Prostate gland (tissue), 2 donors: ENCODE measurements around the gene NEURL1.
"Not testable (repeated sequence)": the region's sequence is repeated elsewhere in the genome, so short reads cannot be mapped to it uniquely, and the experiment has no call there.

Experiments
- POLR2A ChIP-seq: fragments of 450-650 bp; IDR thresholded peaks from one replicate; pipeline ENCODE4 v1.6.1; 2016; ENCODE audit warnings: antibody characterized with exemption, mild to moderate bottlenecking
- TF ChIP-seq, protein P1 (sequence below), 4 experiments: fragments of 200-600 bp in 2 of 4; fragments of 450-650 bp in 2 of 4; sonication (generic) in 2 of 4; IDR thresholded peaks; 1 replicate in 3 of 4; 2 replicates in 1 of 4; pipeline ENCODE4 v1.5.1; 2016 to 2019; ENCODE audit warnings: antibody characterized with exemption in 4 of 4, mild to moderate bottlenecking in 2 of 4, moderate library complexity in 2 of 4

DNA sequence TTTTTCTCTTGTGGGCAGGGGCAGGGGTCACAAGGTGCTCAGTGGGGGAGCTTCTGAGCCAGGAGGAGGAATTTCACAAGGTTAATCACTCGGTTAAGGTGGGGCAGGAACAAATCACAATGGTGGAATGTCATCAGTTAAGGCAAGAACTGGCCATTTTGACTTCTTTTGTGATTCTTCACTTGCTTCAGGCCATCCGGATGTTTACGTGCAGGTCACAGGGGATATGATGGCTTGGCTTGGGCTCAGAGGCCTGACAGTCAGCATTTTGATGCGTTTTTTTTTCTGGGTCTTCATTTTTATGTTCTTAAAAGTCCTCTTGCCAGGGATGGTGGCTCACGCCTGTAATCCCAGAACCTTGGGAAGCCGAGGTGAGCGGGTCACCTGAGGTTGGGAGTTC lies 28.5 kb downstream of the NEURL1 start:
- TF ChIP-seq, protein P1, sequence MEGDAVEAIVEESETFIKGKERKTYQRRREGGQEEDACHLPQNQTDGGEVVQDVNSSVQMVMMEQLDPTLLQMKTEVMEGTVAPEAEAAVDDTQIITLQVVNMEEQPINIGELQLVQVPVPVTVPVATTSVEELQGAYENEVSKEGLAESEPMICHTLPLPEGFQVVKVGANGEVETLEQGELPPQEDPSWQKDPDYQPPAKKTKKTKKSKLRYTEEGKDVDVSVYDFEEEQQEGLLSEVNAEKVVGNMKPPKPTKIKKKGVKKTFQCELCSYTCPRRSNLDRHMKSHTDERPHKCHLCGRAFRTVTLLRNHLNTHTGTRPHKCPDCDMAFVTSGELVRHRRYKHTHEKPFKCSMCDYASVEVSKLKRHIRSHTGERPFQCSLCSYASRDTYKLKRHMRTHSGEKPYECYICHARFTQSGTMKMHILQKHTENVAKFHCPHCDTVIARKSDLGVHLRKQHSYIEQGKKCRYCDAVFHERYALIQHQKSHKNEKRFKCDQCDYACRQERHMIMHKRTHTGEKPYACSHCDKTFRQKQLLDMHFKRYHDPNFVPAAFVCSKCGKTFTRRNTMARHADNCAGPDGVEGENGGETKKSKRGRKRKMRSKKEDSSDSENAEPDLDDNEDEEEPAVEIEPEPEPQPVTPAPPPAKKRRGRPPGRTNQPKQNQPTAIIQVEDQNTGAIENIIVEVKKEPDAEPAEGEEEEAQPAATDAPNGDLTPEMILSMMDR (IDR thresholded peaks at IDR 0.05) = not testable (repeated sequence)
- TF ChIP-seq POLR2A = not testable (repeated sequence)
